SK-N-SH (cell line): ENCODE results near the gene GNAT1.

ENCODE experiments used
- EP300 ChIP-seq, 2 experiments: IDR thresholded peaks; 2 replicates each; pipeline versions ENCODE4 v1.4.0 to v1.6.1; 2012; ENCODE audit warnings: borderline replicate concordance in 1 of 2, low read depth in 1 of 2, low read length in 1 of 2
- EZH2phosphoT487 ChIP-seq: fragments of 200-600 bp; sonication (generic); IDR thresholded peaks from 2 replicates; pipeline ENCODE4 v1.6.1; 2017; ENCODE audit warnings: low read depth, mixed run types, mild to moderate bottlenecking, antibody characterized with exemption, moderate library complexity, borderline replicate concordance
- MAX ChIP-seq: IDR thresholded peaks from 2 replicates; pipeline ENCODE4 v1.4.0; 2012; ENCODE audit warnings: low read depth
- MXI1 ChIP-seq: IDR thresholded peaks from 2 replicates; pipeline ENCODE4 v1.6.1; 2012; ENCODE audit warnings: mild to moderate bottlenecking, low read depth, low read length, improper control_type of control experiment
- POLR2AphosphoS5 ChIP-seq: IDR thresholded peaks from 2 replicates; pipeline ENCODE4 v1.6.1; 2012; ENCODE audit warnings: low read depth, low read length
- RFX5 ChIP-seq: IDR thresholded peaks from 2 replicates; pipeline ENCODE4 v1.6.1; 2012; ENCODE audit warnings: mild to moderate bottlenecking, improper control_type of control experiment, low read length
- TAF1 ChIP-seq: IDR thresholded peaks from 2 replicates; pipeline ENCODE4 v1.6.1; 2012; ENCODE audit warnings: low read depth, mild to moderate bottlenecking, low read length, moderate library complexity, borderline replicate concordance
- USF1 ChIP-seq: IDR thresholded peaks from 2 replicates; pipeline ENCODE4 v1.4.0; 2012; ENCODE audit warnings: low read depth, borderline replicate concordance
- YY1 ChIP-seq: IDR thresholded peaks from 2 replicates; pipeline ENCODE4 v1.4.0; 2012; ENCODE audit warnings: low read depth, mild to moderate bottlenecking
- ZBTB33 ChIP-seq: IDR thresholded peaks from 2 replicates; pipeline ENCODE4 v1.4.0; 2012; ENCODE audit warnings: low read depth, borderline replicate concordance
- TF ChIP-seq, protein P1 (sequence below): fragments of 200-600 bp; sonication (generic); IDR thresholded peaks from 2 replicates; pipeline ENCODE4 v1.6.1; 2017; ENCODE audit warnings: antibody characterized with exemption, mild to moderate bottlenecking, moderate library complexity

DNA sequence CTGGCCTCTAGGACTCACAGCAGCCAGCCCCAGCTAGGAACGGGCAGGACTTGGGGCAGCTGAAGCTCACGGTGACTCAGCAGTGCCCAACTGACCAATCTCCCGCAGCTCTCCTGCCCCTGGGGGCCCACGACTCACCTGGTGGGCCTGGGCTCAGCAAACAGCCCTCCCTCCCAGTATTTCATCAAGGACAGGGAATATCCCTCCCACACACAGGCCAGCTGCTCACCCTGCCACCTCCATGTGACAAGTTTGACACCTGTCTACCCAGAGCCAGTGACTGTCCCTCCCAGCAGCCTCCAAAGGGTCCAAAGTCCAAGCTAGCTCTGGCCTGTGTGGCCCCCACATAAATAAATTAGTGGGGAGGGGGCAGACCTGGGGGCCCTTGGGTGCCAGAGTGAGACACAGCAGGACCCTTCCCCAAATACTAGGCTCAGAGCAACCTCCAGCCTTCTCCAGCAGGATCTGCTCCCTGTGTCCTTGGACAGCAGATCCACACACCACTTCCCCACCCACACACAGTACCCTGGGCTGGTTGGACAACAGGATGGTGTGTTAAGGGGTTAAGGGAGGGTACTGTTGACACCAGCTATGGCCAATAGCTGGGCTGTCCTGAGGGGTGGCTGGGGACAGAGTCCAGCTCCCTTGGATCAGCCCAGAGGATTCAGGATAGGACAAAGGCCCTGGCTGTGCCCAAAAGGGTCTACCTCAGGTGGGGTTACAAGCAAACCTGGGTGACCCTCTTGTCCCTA lies 4.3 kb downstream of the GNAT1 start:
- TF ChIP-seq MAX: no peak
- TF ChIP-seq ZBTB33: no peak
- TF ChIP-seq, protein P1, sequence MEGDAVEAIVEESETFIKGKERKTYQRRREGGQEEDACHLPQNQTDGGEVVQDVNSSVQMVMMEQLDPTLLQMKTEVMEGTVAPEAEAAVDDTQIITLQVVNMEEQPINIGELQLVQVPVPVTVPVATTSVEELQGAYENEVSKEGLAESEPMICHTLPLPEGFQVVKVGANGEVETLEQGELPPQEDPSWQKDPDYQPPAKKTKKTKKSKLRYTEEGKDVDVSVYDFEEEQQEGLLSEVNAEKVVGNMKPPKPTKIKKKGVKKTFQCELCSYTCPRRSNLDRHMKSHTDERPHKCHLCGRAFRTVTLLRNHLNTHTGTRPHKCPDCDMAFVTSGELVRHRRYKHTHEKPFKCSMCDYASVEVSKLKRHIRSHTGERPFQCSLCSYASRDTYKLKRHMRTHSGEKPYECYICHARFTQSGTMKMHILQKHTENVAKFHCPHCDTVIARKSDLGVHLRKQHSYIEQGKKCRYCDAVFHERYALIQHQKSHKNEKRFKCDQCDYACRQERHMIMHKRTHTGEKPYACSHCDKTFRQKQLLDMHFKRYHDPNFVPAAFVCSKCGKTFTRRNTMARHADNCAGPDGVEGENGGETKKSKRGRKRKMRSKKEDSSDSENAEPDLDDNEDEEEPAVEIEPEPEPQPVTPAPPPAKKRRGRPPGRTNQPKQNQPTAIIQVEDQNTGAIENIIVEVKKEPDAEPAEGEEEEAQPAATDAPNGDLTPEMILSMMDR: no peak
- TF ChIP-seq USF1: no peak
- no peak for TF ChIP-seq YY1
- TF ChIP-seq EZH2phosphoT487: no peak
- TF ChIP-seq RFX5: no peak
- no peak for TF ChIP-seq POLR2AphosphoS5
- no peak for TF ChIP-seq TAF1
- no peak for TF ChIP-seq EP300 (IDR thresholded peaks at IDR 0.05; ENCODE audit: borderline replicate concordance in 1 of 2, low read depth in 1 of 2, low read length in 1 of 2)
- TF ChIP-seq MXI1: no peak
